Gastroesophageal sphincter (tissue), 4 donors: Measurements from ENCODE around the gene DIP2C. TPM values are rescaled to one million over a fixed set of nuclear protein-coding genes. Genes with fewer than 3 reads are reported as not detected.

Source experiments
- ATAC-seq: fragments of 150-250 bp; one replicate; pipeline ENCODE4 v1.9.1; 2016; ENCODE audit warnings: mild to moderate bottlenecking, moderate library complexity
- H3K27ac ChIP-seq, 4 donors: fragments of 200-600 bp; sonication (generic) in 3 of 4; 1 replicate in 3 of 4; 2 replicates in 1 of 4; pipeline ENCODE4 v1.5.1; 2016 to 2019
- H3K27me3 ChIP-seq: fragments of 200-600 bp; sonication (generic); one replicate; pipeline ENCODE4 v1.5.1; 2019
- H3K36me3 ChIP-seq, 2 donors: fragments of 200-600 bp; sonication (generic); one replicate each; pipeline ENCODE4 v1.5.1; 2019; ENCODE audit warnings: control low read depth in 1 of 2
- H3K4me1 ChIP-seq, 3 donors: fragments of 200-600 bp; sonication (generic); 1 replicate in 2 of 3; 2 replicates in 1 of 3; pipeline ENCODE4 v1.5.1; 2016 to 2019; ENCODE audit warnings: control low read depth in 2 of 3
- H3K4me3 ChIP-seq, 2 donors: fragments of 200-600 bp; sonication (generic); one replicate each; pipeline ENCODE4 v1.5.1; 2019; ENCODE audit warnings: mild to moderate bottlenecking in 1 of 2, moderate library complexity in 1 of 2
- H3K9me3 ChIP-seq, 3 donors: fragments of 200-600 bp; sonication (generic); one replicate each; pipeline ENCODE4 v1.5.1; 2017 to 2019; ENCODE audit warnings: control low read depth in 2 of 3
- CTCF ChIP-seq, 4 experiments: fragments of 200-600 bp in 2 of 4; fragments of 450-650 bp in 2 of 4; sonication (generic) in 1 of 4; IDR thresholded peaks; one replicate each; pipeline ENCODE4 v1.5.1; 2017 to 2019; ENCODE audit warnings: antibody characterized with exemption in 4 of 4, mild to moderate bottlenecking in 2 of 4, moderate library complexity in 2 of 4
- EP300 ChIP-seq: sonication (generic); formaldehyde crosslinking; IDR thresholded peaks from one replicate; pipeline ENCODE4 v1.6.1; 2017; ENCODE audit warnings: antibody characterized with exemption, mild to moderate bottlenecking
- POLR2A ChIP-seq, 2 donors: fragments of 450-650 bp; IDR thresholded peaks; one replicate each; pipeline ENCODE4 v1.6.1; 2017; ENCODE audit warnings: antibody characterized with exemption in 2 of 2, mild to moderate bottlenecking in 2 of 2, moderate library complexity in 1 of 2
- POLR2AphosphoS5 ChIP-seq: sonication (generic); formaldehyde crosslinking; IDR thresholded peaks from one replicate; pipeline ENCODE4 v1.6.1; 2017; ENCODE audit warnings: antibody characterized with exemption
- WGBS, 2 donors: methylation state at CpG; one replicate each; pipeline ENCODE4 v1.1.5; 2018; ENCODE audit warnings: low coverage in 1 of 2; 5-methylcytosine and 5-hydroxymethylcytosine counted together
- total RNA-seq, 4 donors: library from RNA; depleted of rRNA; stranded (reverse); fragments of >200 nt; gene quantifications; one replicate each; pipeline ENCODE4 v1.1.0, GENCODE V29; 2016

The DIP2C gene
- total RNA-seq, 4 donors from 2014 or later: 40.8 to 73.8 (median 47.7) TPM

- H3K4me3 ChIP-seq: no peak overlapping the region
- no peaks in the 10 kb centered on the region for H3K27me3 ChIP-seq
- H3K27ac ChIP-seq: no peak overlapping the region
- H3K4me1 ChIP-seq: peaks cover 0 to 35% (median 0%) of the 10 kb centered on the region in 3 donors
- TF ChIP-seq EP300 (no peak), POLR2A (IDR thresholded peaks at IDR 0.05) (no peak), CTCF (IDR thresholded peaks at IDR 0.05) (no peak), POLR2AphosphoS5 (no peak)
- ATAC-seq: no peak
- 85 to 91% methylated on average over 9 to 10 of the region's 10 CpGs for WGBS, 2 donors
- peaks cover 0 to 71% of the 10 kb centered on the region in 2 donors for H3K36me3 ChIP-seq
- H3K9me3 ChIP-seq: no peaks in the 10 kb centered on the region
Measured at GRCh38 chr10:377228-377627, 312.2 kb downstream of the DIP2C start.

GRCh38 chr10:375815-376505, 313.5 kb downstream of the DIP2C start:
- Histone ChIP-seq H3K27ac (no peak overlapping the region), H3K4me3 (no peak overlapping the region), H3K36me3 (peaks cover 0 to 62% of the 10 kb centered on the region in 2 donors), H3K9me3 (no peaks in the 10 kb centered on the region), H3K4me1 (peaks cover 0 to 31% (median 0%) of the 10 kb centered on the region in 3 donors), H3K27me3 (no peaks in the 10 kb centered on the region)
- ATAC-seq: no peak
- TF ChIP-seq POLR2A (IDR thresholded peaks at IDR 0.05): no peak
- no peak for TF ChIP-seq EP300
- no peak for TF ChIP-seq CTCF (IDR thresholded peaks at IDR 0.05)
- no peak for TF ChIP-seq POLR2AphosphoS5
- WGBS, 2 donors: 79 to 100% methylated on average over 2 to 9 of the region's 35 CpGs

GRCh38 chr10:374354-374753, 315.1 kb downstream of the DIP2C start:
- ATAC-seq: no peak
- WGBS, 2 donors: 90 to 96% methylated on average over 2 to 3 of the region's 3 CpGs
- TF ChIP-seq POLR2A (IDR thresholded peaks at IDR 0.05) (no peak), CTCF (IDR thresholded peaks at IDR 0.05) (no peak), POLR2AphosphoS5 (no peak), EP300 (no peak)
- Histone ChIP-seq H3K27me3 (no peaks in the 10 kb centered on the region), H3K4me1 (peaks cover 0 to 36% (median 0%) of the 10 kb centered on the region in 3 donors), H3K9me3 (no peaks in the 10 kb centered on the region), H3K4me3 (no peak overlapping the region), H3K27ac (no peak overlapping the region), H3K36me3 (peaks cover 0 to 48% of the 10 kb centered on the region in 2 donors)

GRCh38 chr10:373526-374309, 315.8 kb downstream of the DIP2C start:
- WGBS, 2 donors: 14 to 51% methylated on average over 2 to 8 of the region's 8 CpGs
- ATAC-seq: no peak
- TF ChIP-seq CTCF (IDR thresholded peaks at IDR 0.05) (no peak), EP300 (no peak), POLR2A (IDR thresholded peaks at IDR 0.05) (no peak), POLR2AphosphoS5 (no peak)
- Histone ChIP-seq H3K27me3 (no peaks in the 10 kb centered on the region), H3K4me3 (no peak overlapping the region), H3K36me3 (peaks cover 0 to 48% of the 10 kb centered on the region in 2 donors), H3K27ac (peak overlapping the region in 2 of 4 donors; percentile 18 to 59), H3K4me1 (peaks cover 0 to 43% (median 0%) of the 10 kb centered on the region in 3 donors), H3K9me3 (no peaks in the 10 kb centered on the region)
